ENCODE results near the gene MAGEA10.
"Not testable (repeated sequence)": the region's sequence is repeated elsewhere in the genome, so short reads cannot be mapped to it uniquely, and the experiment has no call there.

MAGEA10 gene

GRCh38 chrX:152138388-152138784, at the start of gene MAGEA10:
MAGEA10 (minus strand) TSS chrX:152138577; CDS start chrX:152135620, 2,957 bp downstream.
- TF ChIP-seq, protein P1, sequence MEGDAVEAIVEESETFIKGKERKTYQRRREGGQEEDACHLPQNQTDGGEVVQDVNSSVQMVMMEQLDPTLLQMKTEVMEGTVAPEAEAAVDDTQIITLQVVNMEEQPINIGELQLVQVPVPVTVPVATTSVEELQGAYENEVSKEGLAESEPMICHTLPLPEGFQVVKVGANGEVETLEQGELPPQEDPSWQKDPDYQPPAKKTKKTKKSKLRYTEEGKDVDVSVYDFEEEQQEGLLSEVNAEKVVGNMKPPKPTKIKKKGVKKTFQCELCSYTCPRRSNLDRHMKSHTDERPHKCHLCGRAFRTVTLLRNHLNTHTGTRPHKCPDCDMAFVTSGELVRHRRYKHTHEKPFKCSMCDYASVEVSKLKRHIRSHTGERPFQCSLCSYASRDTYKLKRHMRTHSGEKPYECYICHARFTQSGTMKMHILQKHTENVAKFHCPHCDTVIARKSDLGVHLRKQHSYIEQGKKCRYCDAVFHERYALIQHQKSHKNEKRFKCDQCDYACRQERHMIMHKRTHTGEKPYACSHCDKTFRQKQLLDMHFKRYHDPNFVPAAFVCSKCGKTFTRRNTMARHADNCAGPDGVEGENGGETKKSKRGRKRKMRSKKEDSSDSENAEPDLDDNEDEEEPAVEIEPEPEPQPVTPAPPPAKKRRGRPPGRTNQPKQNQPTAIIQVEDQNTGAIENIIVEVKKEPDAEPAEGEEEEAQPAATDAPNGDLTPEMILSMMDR (IDR thresholded peaks at IDR 0.05; ENCODE audit: low read depth, low read length), result no peak
- no peak for TF ChIP-seq EZH2phosphoT487 (IDR thresholded peaks at IDR 0.05; ENCODE audit: low read depth)
- Histone ChIP-seq H3K4me1 (ENCODE audit: low read length) (no peaks in the 10 kb centered on the region), H4K20me1 (ENCODE audit: insufficient read depth, low read length) (no peaks in the 10 kb centered on the region), H3K4me3 (ENCODE audit: low read length) (no peak within 1 kb of the TSS), H3K27me3 (ENCODE audit: low read depth, low read length) (no peaks in the 10 kb centered on the region), H3K4me2 (ENCODE audit: low read length) (no peak within 1 kb of the TSS), H3K9ac (ENCODE audit: low read length) (no peak within 1 kb of the TSS), H2AFZ (ENCODE audit: low read depth, low read length) (no peak within 1 kb of the TSS), H3K36me3 (replicated peaks; ENCODE audit: low read depth, low read length) (no peaks in the 10 kb centered on the region), H3K9me3 (ENCODE audit: insufficient read depth, low read length) (no peaks in the 10 kb centered on the region), H3K27ac (ENCODE audit: low read length) (no peak within 1 kb of the TSS), H3K79me2 (ENCODE audit: low read length) (no peaks in the 10 kb centered on the region)

DNA sequence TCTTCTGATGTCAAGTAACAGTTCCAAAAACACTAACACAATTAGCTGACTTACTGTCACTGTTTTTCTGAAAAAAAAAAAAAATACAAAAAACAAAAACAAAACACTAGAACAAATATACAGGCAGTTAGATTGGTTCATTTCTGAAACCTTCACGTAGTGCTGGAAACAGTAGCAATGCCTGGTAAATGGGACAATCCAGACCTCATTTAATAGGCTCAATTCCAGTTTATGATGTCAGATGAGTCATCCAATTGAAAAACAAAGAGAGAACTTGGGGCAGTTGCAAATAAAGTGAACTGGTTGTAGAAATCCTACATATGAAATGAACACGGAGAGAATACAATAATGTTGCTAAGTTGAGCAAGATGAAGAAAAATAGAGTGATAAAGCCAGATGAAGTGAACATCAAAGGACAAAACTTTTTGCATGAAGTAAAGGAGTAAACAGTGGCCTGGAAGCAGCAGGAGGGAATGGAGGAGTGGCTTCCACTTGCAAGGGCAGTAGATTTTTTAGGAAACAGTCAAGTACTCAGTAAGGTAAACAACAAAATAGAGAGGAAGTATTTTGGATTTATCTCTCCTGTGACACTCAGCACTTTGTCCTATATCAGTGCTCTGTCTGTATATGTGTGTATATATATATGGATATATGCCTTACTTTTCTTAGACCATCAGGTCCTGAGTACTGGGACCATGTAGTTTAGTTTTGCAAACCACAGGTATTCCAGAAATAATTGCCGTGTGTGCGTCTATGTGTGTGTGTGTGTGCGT, 39.3 kb upstream of the MAGEA10 start:
- H3K4me2 ChIP-seq (ENCODE audit: low read length), result no peak overlapping the region
- no peaks in the 10 kb centered on the region for H3K9me3 ChIP-seq (ENCODE audit: insufficient read depth, low read length)
- no peaks in the 10 kb centered on the region for H3K36me3 ChIP-seq (replicated peaks; ENCODE audit: low read depth, low read length)
- H3K4me1 ChIP-seq (ENCODE audit: low read length), result no peaks in the 10 kb centered on the region
- no peaks in the 10 kb centered on the region for H4K20me1 ChIP-seq (ENCODE audit: insufficient read depth, low read length)
- H3K27me3 ChIP-seq (ENCODE audit: low read depth, low read length), result no peaks in the 10 kb centered on the region
- no peak overlapping the region for H3K9ac ChIP-seq (ENCODE audit: low read length)
- H3K27ac ChIP-seq (ENCODE audit: low read length), result no peak overlapping the region
- TF ChIP-seq EZH2phosphoT487 (IDR thresholded peaks at IDR 0.05; ENCODE audit: low read depth), result no peak
- TF ChIP-seq, protein P1 (IDR thresholded peaks at IDR 0.05; ENCODE audit: low read depth, low read length), result no peak
- no peak overlapping the region for H3K4me3 ChIP-seq (ENCODE audit: low read length)
- H3K79me2 ChIP-seq (ENCODE audit: low read length), result no peaks in the 10 kb centered on the region
- H2AFZ ChIP-seq (ENCODE audit: low read depth, low read length), result no peak overlapping the region

DNA sequence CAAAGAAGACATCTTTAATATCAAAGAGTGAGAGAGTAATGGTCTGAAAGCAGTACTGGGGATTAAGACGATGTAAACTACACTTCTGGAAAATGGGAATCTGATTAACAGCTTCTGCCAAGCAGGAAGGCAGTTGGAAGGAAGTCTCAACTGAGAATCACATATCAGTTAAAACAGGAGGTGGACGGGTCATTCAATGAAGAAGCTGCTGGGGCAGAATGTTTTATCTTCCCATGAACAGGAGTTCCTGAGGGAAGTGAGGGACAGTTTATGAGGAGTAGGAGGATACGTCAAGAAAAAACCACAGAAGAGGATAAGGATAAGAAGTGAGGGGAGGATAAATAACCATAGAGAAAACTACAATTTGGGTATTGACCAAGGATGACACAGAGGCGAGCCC, 38.7 kb upstream of the MAGEA10 start:
- H3K27ac ChIP-seq (ENCODE audit: low read length), result no peak overlapping the region
- no peak overlapping the region for H2AFZ ChIP-seq (ENCODE audit: low read depth, low read length)
- no peaks in the 10 kb centered on the region for H3K9me3 ChIP-seq (ENCODE audit: insufficient read depth, low read length)
- H3K4me3 ChIP-seq (ENCODE audit: low read length), result no peak overlapping the region
- H3K9ac ChIP-seq (ENCODE audit: low read length), result no peak overlapping the region
- no peak overlapping the region for H3K4me2 ChIP-seq (ENCODE audit: low read length)
- H3K27me3 ChIP-seq (ENCODE audit: low read depth, low read length), result no peaks in the 10 kb centered on the region
- H3K36me3 ChIP-seq (replicated peaks; ENCODE audit: low read depth, low read length), result no peaks in the 10 kb centered on the region
- H3K79me2 ChIP-seq (ENCODE audit: low read length), result no peaks in the 10 kb centered on the region
- no peaks in the 10 kb centered on the region for H4K20me1 ChIP-seq (ENCODE audit: insufficient read depth, low read length)
- TF ChIP-seq EZH2phosphoT487 (IDR thresholded peaks at IDR 0.05; ENCODE audit: low read depth), result no peak
- TF ChIP-seq, protein P1 (IDR thresholded peaks at IDR 0.05; ENCODE audit: low read depth, low read length), result no peak
- H3K4me1 ChIP-seq (ENCODE audit: low read length), result no peaks in the 10 kb centered on the region

DNA sequence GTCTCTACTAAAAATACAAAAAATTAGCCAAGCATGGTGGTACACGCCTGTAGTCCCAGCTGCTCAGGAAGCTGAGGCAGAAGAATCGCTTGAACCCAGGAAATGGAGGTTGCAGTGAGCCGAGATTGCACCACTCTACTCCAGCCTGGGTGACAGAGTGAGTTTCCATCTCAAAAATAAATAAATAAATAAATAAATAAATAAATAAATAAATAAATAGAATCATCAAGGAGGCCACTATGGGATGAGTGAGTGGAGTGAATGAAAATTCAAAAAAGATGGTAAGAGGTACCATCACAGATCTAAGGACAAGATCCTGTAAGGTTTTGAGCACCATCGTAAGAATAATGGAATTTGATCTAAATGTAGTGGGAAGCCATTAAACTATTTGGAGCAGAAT, 37.5 kb upstream of the MAGEA10 start:
- H2AFZ ChIP-seq (ENCODE audit: low read depth, low read length); H4K20me1 ChIP-seq (ENCODE audit: insufficient read depth, low read length); H3K36me3 ChIP-seq (replicated peaks; ENCODE audit: low read depth, low read length); H3K27me3 ChIP-seq (ENCODE audit: low read depth, low read length); H3K79me2 ChIP-seq (ENCODE audit: low read length); H3K4me1 ChIP-seq (ENCODE audit: low read length); H3K4me2 ChIP-seq (ENCODE audit: low read length); H3K9ac ChIP-seq (ENCODE audit: low read length); H3K9me3 ChIP-seq (ENCODE audit: insufficient read depth, low read length); H3K27ac ChIP-seq (ENCODE audit: low read length); H3K4me3 ChIP-seq (ENCODE audit: low read length): not testable (repeated sequence)

DNA sequence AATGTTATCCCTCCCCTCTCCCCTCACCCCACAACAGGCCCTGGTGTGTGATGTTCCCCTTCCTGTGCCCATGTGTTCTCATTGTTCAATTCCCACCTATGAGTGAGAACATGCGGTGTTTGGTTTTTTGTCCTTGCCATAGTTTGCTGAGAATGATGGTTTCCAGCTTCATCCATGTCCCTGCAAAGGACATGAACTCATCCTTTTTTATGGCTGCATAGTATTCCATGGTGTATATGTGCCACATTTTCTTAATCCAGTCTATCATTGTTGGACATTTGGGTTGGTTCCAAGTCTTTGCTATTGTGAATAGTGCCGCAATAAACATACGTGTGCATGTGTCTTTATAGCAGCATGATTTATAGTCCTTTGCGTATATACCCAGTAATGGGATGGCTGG, 35.5 kb upstream of the MAGEA10 start:
- H3K27ac ChIP-seq (ENCODE audit: low read length); H4K20me1 ChIP-seq (ENCODE audit: insufficient read depth, low read length); H3K4me3 ChIP-seq (ENCODE audit: low read length); H3K36me3 ChIP-seq (replicated peaks; ENCODE audit: low read depth, low read length); H3K4me2 ChIP-seq (ENCODE audit: low read length); H3K9me3 ChIP-seq (ENCODE audit: insufficient read depth, low read length); H3K27me3 ChIP-seq (ENCODE audit: low read depth, low read length); H3K79me2 ChIP-seq (ENCODE audit: low read length); H2AFZ ChIP-seq (ENCODE audit: low read depth, low read length); H3K9ac ChIP-seq (ENCODE audit: low read length); H3K4me1 ChIP-seq (ENCODE audit: low read length): not testable (repeated sequence)

All from OCI-LY3 (cell line).